GM06990 (cell line): Measurements from ENCODE around the gene RASSF5.

Experiments used
- DNase-seq: peaks from one replicate; pipeline ENCODE4 v3.0.0-alpha.2; 2011; ENCODE audit not compliant: insufficient read length; ENCODE audit errors: extremely low read depth
- H3K27me3 ChIP-seq: replicated peaks from 2 replicates; pipeline ENCODE4 v1.6.0; 2011; ENCODE audit warnings: low read length; ENCODE audit not compliant: control insufficient read depth, insufficient read depth
- H3K36me3 ChIP-seq: 2 replicates; pipeline ENCODE4 v1.5.1; 2011; ENCODE audit warnings: low read length; ENCODE audit not compliant: control insufficient read depth, insufficient read depth
- H3K4me3 ChIP-seq: replicated peaks from 2 replicates; pipeline ENCODE4 v1.5.1; 2011; ENCODE audit warnings: low read depth, mild to moderate bottlenecking, control low read depth, low read length
- TF ChIP-seq, protein P1 (sequence below): IDR thresholded peaks from 2 replicates; pipeline ENCODE4 v1.5.1; 2011; ENCODE audit warnings: low read length, control low read depth, mild to moderate bottlenecking, inconsistent platforms; ENCODE audit not compliant: insufficient read depth, poor library complexity, severe bottlenecking

RASSF5 gene

DNA sequence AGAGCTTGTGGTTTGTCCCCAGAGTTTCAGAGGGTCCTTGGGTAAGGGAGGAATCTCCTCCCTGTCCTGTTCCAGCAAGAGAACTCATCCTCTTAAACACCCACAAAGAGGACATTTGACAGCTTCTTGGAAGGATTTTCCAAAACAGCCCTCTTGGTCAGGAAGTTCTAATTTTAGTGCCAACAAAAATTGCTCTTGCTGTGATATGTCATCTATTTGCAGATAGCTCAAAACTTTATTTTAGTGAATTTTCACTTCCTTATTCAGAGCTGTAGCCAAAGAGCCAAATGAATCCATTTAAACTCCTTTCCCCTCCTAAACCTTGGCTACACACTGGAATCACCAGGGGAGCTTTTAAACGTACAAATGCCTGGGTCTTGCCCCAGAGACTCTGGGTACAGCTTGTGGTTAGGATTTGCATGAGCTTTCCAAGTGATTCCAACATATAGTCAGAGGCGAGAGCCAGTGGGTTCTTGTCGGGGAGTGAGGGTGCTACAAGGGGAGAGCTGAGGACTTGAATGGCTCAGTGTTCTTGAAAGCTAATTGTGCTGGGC lies 11.8 kb upstream of the RASSF5 start:
- Histone ChIP-seq H3K36me3 (peaks cover 44% of the 10 kb centered on the region), H3K4me3 (no peak overlapping the region), H3K27me3 (no peaks in the 10 kb centered on the region)
- DNase-seq, result no peak
- TF ChIP-seq, protein P1, sequence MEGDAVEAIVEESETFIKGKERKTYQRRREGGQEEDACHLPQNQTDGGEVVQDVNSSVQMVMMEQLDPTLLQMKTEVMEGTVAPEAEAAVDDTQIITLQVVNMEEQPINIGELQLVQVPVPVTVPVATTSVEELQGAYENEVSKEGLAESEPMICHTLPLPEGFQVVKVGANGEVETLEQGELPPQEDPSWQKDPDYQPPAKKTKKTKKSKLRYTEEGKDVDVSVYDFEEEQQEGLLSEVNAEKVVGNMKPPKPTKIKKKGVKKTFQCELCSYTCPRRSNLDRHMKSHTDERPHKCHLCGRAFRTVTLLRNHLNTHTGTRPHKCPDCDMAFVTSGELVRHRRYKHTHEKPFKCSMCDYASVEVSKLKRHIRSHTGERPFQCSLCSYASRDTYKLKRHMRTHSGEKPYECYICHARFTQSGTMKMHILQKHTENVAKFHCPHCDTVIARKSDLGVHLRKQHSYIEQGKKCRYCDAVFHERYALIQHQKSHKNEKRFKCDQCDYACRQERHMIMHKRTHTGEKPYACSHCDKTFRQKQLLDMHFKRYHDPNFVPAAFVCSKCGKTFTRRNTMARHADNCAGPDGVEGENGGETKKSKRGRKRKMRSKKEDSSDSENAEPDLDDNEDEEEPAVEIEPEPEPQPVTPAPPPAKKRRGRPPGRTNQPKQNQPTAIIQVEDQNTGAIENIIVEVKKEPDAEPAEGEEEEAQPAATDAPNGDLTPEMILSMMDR, result no peak

DNA sequence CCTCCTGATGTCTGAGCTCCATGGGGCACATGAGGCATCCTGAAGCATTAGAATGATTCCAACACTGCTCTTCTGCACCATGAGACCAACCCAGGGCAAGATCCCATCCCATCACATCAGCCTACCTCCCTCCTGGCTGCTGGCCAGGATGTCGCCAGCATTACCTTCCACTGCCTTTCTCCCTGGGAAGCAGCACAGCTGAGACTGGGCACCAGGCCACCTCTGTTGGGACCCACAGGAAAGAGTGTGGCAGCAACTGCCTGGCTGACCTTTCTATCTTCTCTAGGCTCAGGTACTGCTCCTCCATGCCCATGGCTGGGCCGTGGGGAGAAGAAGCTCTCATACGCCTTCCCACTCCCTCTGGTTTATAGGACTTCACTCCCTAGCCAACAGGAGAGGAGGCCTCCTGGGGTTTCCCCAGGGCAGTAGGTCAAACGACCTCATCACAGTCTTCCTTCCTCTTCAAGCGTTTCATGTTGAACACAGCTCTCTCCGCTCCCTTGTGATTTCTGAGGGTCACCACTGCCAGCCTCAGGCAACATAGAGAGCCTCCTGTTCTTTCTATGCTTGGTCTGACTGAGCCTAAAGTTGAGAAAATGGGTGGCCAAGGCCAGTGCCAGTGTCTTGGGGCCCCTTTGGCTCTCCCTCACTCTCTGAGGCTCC lies 11.1 kb upstream of the RASSF5 start:
- Histone ChIP-seq H3K4me3 (peak overlapping the region; percentile 7; the same call in 1 of the 2 replicates), H3K36me3 (peaks cover 37% of the 10 kb centered on the region), H3K27me3 (no peaks in the 10 kb centered on the region)
- TF ChIP-seq, protein P1, result no peak
- DNase-seq, result peak; percentile 56

DNA sequence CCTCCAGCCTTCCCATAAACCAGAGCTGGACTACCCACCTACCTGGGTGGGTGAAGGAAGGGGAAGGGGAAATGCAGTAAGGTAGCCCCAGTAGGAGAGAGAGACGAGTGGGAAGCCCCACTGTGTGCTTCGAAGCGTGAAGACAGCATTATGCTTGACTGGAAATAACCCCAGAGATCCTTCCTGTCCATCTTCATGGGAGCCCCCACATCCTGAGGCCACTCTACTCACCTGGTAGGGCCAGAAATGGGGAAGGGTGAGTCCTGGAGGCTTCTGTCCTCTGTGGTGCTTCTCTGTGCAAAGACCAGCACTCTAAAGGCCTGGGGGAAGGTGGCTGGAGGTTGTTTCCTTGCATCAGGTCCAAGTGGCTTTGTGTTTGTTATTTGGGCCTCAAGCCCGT lies 10.0 kb upstream of the RASSF5 start:
- Histone ChIP-seq H3K36me3 (peaks cover 29% of the 10 kb centered on the region), H3K4me3 (no peak overlapping the region), H3K27me3 (no peaks in the 10 kb centered on the region)
- no peak for DNase-seq
- TF ChIP-seq, protein P1, result no peak

DNA sequence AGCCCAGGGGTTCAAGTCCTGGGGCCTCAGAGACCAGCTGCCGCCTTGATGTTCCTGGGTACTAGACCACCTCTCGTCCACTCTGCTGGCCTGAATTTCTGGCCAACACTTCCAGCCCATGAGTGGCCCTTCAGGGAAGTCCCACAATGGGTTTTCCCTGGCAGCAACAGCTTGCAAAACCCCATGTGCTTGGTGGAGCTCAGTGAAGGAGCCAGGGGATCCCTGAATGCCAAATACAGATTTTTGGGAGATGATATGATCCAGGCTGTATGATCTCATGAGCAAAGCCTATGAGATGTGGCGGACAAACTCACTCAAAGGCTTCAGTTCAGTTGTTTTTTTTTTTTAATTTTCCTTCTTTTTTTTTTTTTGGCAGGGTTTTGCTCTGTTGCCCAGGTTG lies 9.6 kb upstream of the RASSF5 start:
- TF ChIP-seq, protein P1, result no peak
- no peak overlapping the region for H3K4me3 ChIP-seq
- H3K36me3 ChIP-seq, result peaks cover 25% of the 10 kb centered on the region
- no peak for DNase-seq
- no peaks in the 10 kb centered on the region for H3K27me3 ChIP-seq

DNA sequence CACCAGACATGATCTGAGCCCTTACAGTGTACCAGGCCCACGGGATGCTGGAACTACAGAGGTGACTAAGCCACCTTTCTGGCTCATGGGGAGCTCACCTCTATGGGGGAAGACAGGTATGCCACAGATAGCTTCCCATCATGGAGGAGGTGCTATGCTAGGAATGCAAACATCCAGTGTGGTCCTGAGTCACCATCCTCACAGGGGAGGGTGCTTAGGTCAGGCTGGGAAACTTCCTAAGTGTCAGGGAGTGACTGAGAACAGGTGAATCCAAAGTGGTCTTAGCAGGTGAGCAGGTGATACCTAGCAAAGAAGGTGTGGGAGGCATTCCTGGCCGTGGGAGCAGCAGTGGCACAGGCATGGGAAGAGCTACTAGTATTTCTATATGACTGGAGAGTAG lies 8.6 kb upstream of the RASSF5 start:
- TF ChIP-seq, protein P1, result no peak
- peaks cover 18% of the 10 kb centered on the region for H3K36me3 ChIP-seq
- no peak for DNase-seq
- no peaks in the 10 kb centered on the region for H3K27me3 ChIP-seq
- H3K4me3 ChIP-seq, result no peak overlapping the region
